HEK293 (cell line): ENCODE results near the gene RPP38.

Source experiments
- HIC1 ChIP-seq: fragments of 450-650 bp; formaldehyde crosslinking; IDR thresholded peaks from 2 replicates; pipeline ENCODE4 v1.5.1; 2016; ENCODE audit warnings: missing biosample characterization, missing genetic modification characterization
- ZNF146 ChIP-seq: fragments of 450-650 bp; formaldehyde crosslinking; IDR thresholded peaks from 2 replicates; pipeline ENCODE4 v1.5.1; 2016; ENCODE audit warnings: missing biosample characterization, missing genetic modification characterization
- ZNF2 ChIP-seq: fragments of 450-650 bp; formaldehyde crosslinking; IDR thresholded peaks from 2 replicates; pipeline ENCODE4 v1.5.1; 2016; ENCODE audit warnings: missing biosample characterization, missing genetic modification characterization
- ZNF266 ChIP-seq: fragments of 450-650 bp; formaldehyde crosslinking; IDR thresholded peaks from 2 replicates; pipeline ENCODE4 v1.5.1; 2016; ENCODE audit warnings: missing biosample characterization, missing genetic modification characterization, low read depth
- ZNF311 ChIP-seq: fragments of 450-650 bp; formaldehyde crosslinking; IDR thresholded peaks from 2 replicates; pipeline ENCODE4 v1.5.1; 2017; ENCODE audit warnings: missing biosample characterization, missing genetic modification characterization, borderline replicate concordance
- ZNF324 ChIP-seq: fragments of 450-650 bp; formaldehyde crosslinking; IDR thresholded peaks from 2 replicates; pipeline ENCODE4 v1.5.1; 2016; ENCODE audit warnings: missing biosample characterization, missing genetic modification characterization
- ZNF433 ChIP-seq: fragments of 450-650 bp; formaldehyde crosslinking; IDR thresholded peaks from 2 replicates; pipeline ENCODE4 v1.5.1; 2016; ENCODE audit warnings: missing biosample characterization, missing genetic modification characterization, low read depth

The RPP38 gene

DNA sequence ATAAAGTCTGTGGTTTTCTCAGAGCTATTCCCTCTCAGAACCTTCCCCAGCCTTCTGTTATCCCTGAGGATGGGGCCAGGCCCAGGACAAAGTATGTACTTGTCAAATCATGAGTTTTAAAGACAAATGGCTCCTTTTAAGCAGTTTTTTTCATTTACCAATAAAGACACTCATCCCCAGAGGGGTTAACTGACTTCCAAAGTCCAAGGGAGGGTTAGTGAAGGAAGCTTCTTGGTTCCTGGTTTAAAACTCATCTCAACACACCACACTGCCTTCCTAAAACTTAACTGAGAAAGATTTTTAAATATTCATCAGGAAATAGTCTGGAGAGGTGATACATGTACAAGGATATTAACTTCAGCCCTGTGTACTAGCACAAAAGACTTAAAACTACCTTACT lies 55.4 kb downstream of the RPP38 start (continued):
- TF ChIP-seq ZNF433 (tag by site-specific recombination): no peak
- TF ChIP-seq ZNF311 (tag by site-specific recombination): no peak
- no peak for TF ChIP-seq ZNF324 (tag by site-specific recombination)
- TF ChIP-seq ZNF2 (tag by site-specific recombination): no peak
- no peak for TF ChIP-seq HIC1 (tag by site-specific recombination)
- TF ChIP-seq ZNF266 (tag by site-specific recombination): no peak
- no peak for TF ChIP-seq ZNF146 (tag by site-specific recombination)
